ENCODE results near the gene GBGT1. TPM values are rescaled to one million over a fixed set of nuclear protein-coding genes. Genes with fewer than 3 reads are reported as not detected.
A peak's percentile ranks its signal among the peaks of the same experiment; 100 is the strongest.

Gene GBGT1
- total and polyA plus RNA-seq, 4 donors: 2.8 to 28.9 (median 9.2) TPM

- H3K9me3 ChIP-seq (ENCODE audit: control insufficient read depth, low read length): no peaks in the 10 kb centered on the region
- H3K4me1 ChIP-seq (ENCODE audit: control insufficient read depth in 1 of 2, insufficient read depth in 2 of 2, low read length in 2 of 2): no peaks in the 10 kb centered on the region
- no peaks in the 10 kb centered on the region for H3K36me3 ChIP-seq (ENCODE audit: control insufficient read depth in 1 of 2, insufficient read depth in 2 of 2, low read length in 1 of 2)
- DNase-seq (peak; percentile 91 to 97), ATAC-seq (ENCODE audit: low FRiP score) (peak; percentile 88)
- H3K27me3 ChIP-seq (ENCODE audit: control insufficient read depth in 1 of 2, insufficient read depth in 2 of 2, low read length in 1 of 2): no peaks in the 10 kb centered on the region
- WGBS, 2 donors: 12 to 17% methylated on average over 33 to 53 of the region's 53 CpGs
- intact Hi-C loops (cut with DNase I): loop anchor here in 1 of 2 donors (2.0 kb wide), 1 partner anchor 27 kb away; no protein-coding TSS in a partner anchor
- peak within 1 kb of the TSS in 1 of 2 donors; percentile 0 for H3K27ac ChIP-seq (ENCODE audit: low read depth in 1 of 2, low read length in 2 of 2)
- peak within 1 kb of the TSS; percentile 49 to 52 for H3K4me3 ChIP-seq (ENCODE audit: low read length in 2 of 2)
These were observed 42.4 kb downstream of the GBGT1 start, which contains the start of gene RALGDS for GRCh38 chr9:133121198-133121914. TSS of gene RALGDS (minus strand) at chr9:133121240. CDS start at chr9:133121154, 86 bp downstream.

- H3K4me1 ChIP-seq (ENCODE audit: control insufficient read depth in 1 of 2, insufficient read depth in 2 of 2, low read length in 2 of 2): no peaks in the 10 kb centered on the region
- no peaks in the 10 kb centered on the region for H3K27me3 ChIP-seq (ENCODE audit: control insufficient read depth in 1 of 2, insufficient read depth in 2 of 2, low read length in 1 of 2)
- no peaks in the 10 kb centered on the region for H3K36me3 ChIP-seq (ENCODE audit: control insufficient read depth in 1 of 2, insufficient read depth in 2 of 2, low read length in 1 of 2)
- DNase-seq: peak in 1 of 2 donors; percentile 83
- H3K4me3 ChIP-seq (ENCODE audit: low read length in 2 of 2): peak overlapping the region; percentile 49 to 52
- H3K27ac ChIP-seq (ENCODE audit: low read depth in 1 of 2, low read length in 2 of 2): no peak overlapping the region
- intact Hi-C loops (cut with DNase I): loop anchor here in 1 of 2 donors (2.0 kb wide), 1 partner anchor 28 kb away; no protein-coding TSS in a partner anchor
- ATAC-seq (ENCODE audit: low FRiP score): peak; percentile 1
- no peaks in the 10 kb centered on the region for H3K9me3 ChIP-seq (ENCODE audit: control insufficient read depth, low read length)
- 2% methylated on average over 57 to 66 of the region's 66 CpGs for WGBS, 2 donors
These were observed 43.1 kb downstream of the GBGT1 start for GRCh38 chr9:133120501-133121197.

DNA sequence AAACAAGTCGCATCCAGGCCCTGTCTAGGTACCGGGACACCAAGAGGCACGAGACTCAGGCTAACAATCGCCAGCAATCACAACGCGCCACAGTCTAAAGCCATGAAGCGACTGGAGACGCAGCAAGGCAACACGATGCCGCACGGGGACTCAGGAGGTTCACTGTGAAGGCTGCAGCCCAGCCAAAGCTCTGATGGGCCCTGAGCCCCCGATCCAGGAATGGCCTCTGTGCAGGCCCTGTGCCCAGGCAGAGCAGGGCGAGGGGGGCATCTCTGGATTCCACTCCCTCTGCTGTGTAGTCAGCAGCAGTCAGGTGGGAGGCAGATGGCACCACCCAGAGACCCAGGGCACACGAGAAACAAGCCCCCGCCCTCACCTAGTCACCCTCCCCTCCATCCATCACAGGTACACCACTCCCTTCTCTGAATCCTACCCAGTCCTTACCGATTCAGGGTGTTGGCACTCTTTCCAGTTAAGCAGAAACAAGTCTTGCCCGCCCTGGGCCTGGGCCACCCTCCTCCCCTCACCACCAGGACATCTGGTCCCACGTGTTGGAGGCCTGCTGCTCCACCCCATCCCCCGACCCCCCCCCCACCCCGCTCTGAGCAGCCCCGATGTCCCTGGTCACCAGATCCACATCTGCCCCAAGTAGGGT is 43.7 kb downstream of the GBGT1 start:
- no peak for DNase-seq
- H3K36me3 ChIP-seq (ENCODE audit: control insufficient read depth in 1 of 2, insufficient read depth in 2 of 2, low read length in 1 of 2): no peaks in the 10 kb centered on the region
- peak overlapping the region in 1 of 2 donors; percentile 52 for H3K4me3 ChIP-seq (ENCODE audit: low read length in 2 of 2)
- intact Hi-C loops (cut with DNase I): loop anchor here in 1 of 2 donors (2.0 kb wide), 1 partner anchor 29 kb away; no protein-coding TSS in a partner anchor
- no peak overlapping the region for H3K27ac ChIP-seq (ENCODE audit: low read depth in 1 of 2, low read length in 2 of 2)
- H3K9me3 ChIP-seq (ENCODE audit: control insufficient read depth, low read length): no peaks in the 10 kb centered on the region
- H3K4me1 ChIP-seq (ENCODE audit: control insufficient read depth in 1 of 2, insufficient read depth in 2 of 2, low read length in 2 of 2): no peaks in the 10 kb centered on the region
- WGBS, 2 donors: 38 to 42% methylated on average over 18 to 21 of the region's 21 CpGs
- ATAC-seq (ENCODE audit: low FRiP score): no peak
- H3K27me3 ChIP-seq (ENCODE audit: control insufficient read depth in 1 of 2, insufficient read depth in 2 of 2, low read length in 1 of 2): no peaks in the 10 kb centered on the region

- intact Hi-C loops (cut with DNase I): no loop called here
- no peaks in the 10 kb centered on the region for H3K36me3 ChIP-seq (ENCODE audit: control insufficient read depth in 1 of 2, insufficient read depth in 2 of 2, low read length in 1 of 2)
- 78 to 82% methylated on average over 21 of the region's 21 CpGs for WGBS, 2 donors
- DNase-seq (no peak), ATAC-seq (ENCODE audit: low FRiP score) (peak; percentile 4)
- no peaks in the 10 kb centered on the region for H3K9me3 ChIP-seq (ENCODE audit: control insufficient read depth, low read length)
- H3K4me3 ChIP-seq (ENCODE audit: low read length in 2 of 2): no peak overlapping the region
- H3K27me3 ChIP-seq (ENCODE audit: control insufficient read depth in 1 of 2, insufficient read depth in 2 of 2, low read length in 1 of 2): no peaks in the 10 kb centered on the region
- H3K4me1 ChIP-seq (ENCODE audit: control insufficient read depth in 1 of 2, insufficient read depth in 2 of 2, low read length in 2 of 2): no peaks in the 10 kb centered on the region
- H3K27ac ChIP-seq (ENCODE audit: low read depth in 1 of 2, low read length in 2 of 2): no peak overlapping the region
These were observed 44.4 kb downstream of the GBGT1 start for GRCh38 chr9:133119103-133119845.

DNA sequence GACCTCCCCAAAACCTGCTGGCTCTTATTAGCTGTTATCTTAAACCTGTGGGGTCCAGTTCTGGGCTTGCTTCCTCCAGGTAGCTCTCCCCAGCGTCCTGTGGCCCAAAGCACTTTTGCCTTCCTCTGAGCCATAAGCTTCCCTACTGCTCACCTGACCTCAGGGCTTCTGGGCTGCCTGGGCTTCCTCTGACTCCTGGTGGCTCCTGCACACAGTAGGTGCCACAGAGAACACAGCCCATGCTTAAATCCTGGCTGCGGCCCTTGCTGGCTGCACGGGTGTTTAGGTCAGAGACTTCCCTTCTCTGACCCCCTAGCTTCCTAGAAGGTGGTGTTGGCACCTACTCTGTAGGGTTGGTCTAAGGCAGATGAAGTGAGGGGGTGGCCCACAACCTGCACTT is 45.1 kb downstream of the GBGT1 start:
- H3K36me3 ChIP-seq (ENCODE audit: control insufficient read depth in 1 of 2, insufficient read depth in 2 of 2, low read length in 1 of 2): no peaks in the 10 kb centered on the region
- intact Hi-C loops (cut with DNase I): no loop called here
- H3K4me1 ChIP-seq (ENCODE audit: control insufficient read depth in 1 of 2, insufficient read depth in 2 of 2, low read length in 2 of 2): no peaks in the 10 kb centered on the region
- no peak overlapping the region for H3K27ac ChIP-seq (ENCODE audit: low read depth in 1 of 2, low read length in 2 of 2)
- no peaks in the 10 kb centered on the region for H3K27me3 ChIP-seq (ENCODE audit: control insufficient read depth in 1 of 2, insufficient read depth in 2 of 2, low read length in 1 of 2)
- DNase-seq: peak in 1 of 2 donors; percentile 36
- no peaks in the 10 kb centered on the region for H3K9me3 ChIP-seq (ENCODE audit: control insufficient read depth, low read length)
- no peak overlapping the region for H3K4me3 ChIP-seq (ENCODE audit: low read length in 2 of 2)
- ATAC-seq (ENCODE audit: low FRiP score): no peak
- 91 to 92% methylated on average over 3 of the region's 3 CpGs for WGBS, 2 donors

DNA sequence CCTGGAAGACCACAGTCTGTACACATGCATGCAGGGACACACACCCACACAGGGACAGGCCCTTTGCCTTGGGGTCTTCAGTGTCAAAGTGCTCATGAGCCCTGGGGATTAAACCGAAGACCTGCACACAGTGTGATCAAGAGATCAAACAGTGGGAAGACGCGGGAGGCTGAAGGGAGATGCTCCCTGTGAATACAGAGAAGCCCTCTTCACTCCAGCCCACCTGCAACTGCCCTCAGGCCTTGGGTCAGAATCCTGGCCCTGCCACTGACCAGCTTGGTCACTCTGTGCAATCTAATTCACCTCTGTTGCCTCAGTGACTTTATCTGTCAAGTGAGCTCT is 45.6 kb downstream of the GBGT1 start:
- no peaks in the 10 kb centered on the region for H3K36me3 ChIP-seq (ENCODE audit: control insufficient read depth in 1 of 2, insufficient read depth in 2 of 2, low read length in 1 of 2)
- no peak overlapping the region for H3K27ac ChIP-seq (ENCODE audit: low read depth in 1 of 2, low read length in 2 of 2)
- no peaks in the 10 kb centered on the region for H3K27me3 ChIP-seq (ENCODE audit: control insufficient read depth in 1 of 2, insufficient read depth in 2 of 2, low read length in 1 of 2)
- WGBS, 2 donors: 94 to 100% methylated on average over 3 of the region's 3 CpGs
- H3K4me3 ChIP-seq (ENCODE audit: low read length in 2 of 2): no peak overlapping the region
- no peak for ATAC-seq (ENCODE audit: low FRiP score)
- H3K4me1 ChIP-seq (ENCODE audit: control insufficient read depth in 1 of 2, insufficient read depth in 2 of 2, low read length in 2 of 2): no peaks in the 10 kb centered on the region
- no peaks in the 10 kb centered on the region for H3K9me3 ChIP-seq (ENCODE audit: control insufficient read depth, low read length)
- intact Hi-C loops (cut with DNase I): no loop called here
- peak in 1 of 2 donors; percentile 26 for DNase-seq

GRCh38 chr9:133117271-133118178 is 46.2 kb downstream of the GBGT1 start:
- 69 to 73% methylated on average over 18 of the region's 18 CpGs for WGBS, 2 donors
- Histone ChIP-seq H3K27ac (ENCODE audit: low read depth in 1 of 2, low read length in 2 of 2) (no peak overlapping the region), H3K9me3 (ENCODE audit: control insufficient read depth, low read length) (no peaks in the 10 kb centered on the region), H3K4me1 (ENCODE audit: control insufficient read depth in 1 of 2, insufficient read depth in 2 of 2, low read length in 2 of 2) (no peaks in the 10 kb centered on the region), H3K4me3 (ENCODE audit: low read length in 2 of 2) (no peak overlapping the region), H3K27me3 (ENCODE audit: control insufficient read depth in 1 of 2, insufficient read depth in 2 of 2, low read length in 1 of 2) (no peaks in the 10 kb centered on the region), H3K36me3 (ENCODE audit: control insufficient read depth in 1 of 2, insufficient read depth in 2 of 2, low read length in 1 of 2) (no peaks in the 10 kb centered on the region)
- ATAC-seq (ENCODE audit: low FRiP score) (no peak), DNase-seq (peak; percentile 78 to 85)
- intact Hi-C loops (cut with DNase I): no loop called here

Measured in aorta (tissue), 5 donors.